Endothelial cell of umbilical vein (primary cell): Measurements from ENCODE around the gene TJP1. TPM values are rescaled to one million over a fixed set of nuclear protein-coding genes. Genes with fewer than 3 reads are reported as not detected.

Source experiments
- BruUV-seq: library from RNA; stranded (reverse); fragments of 400-500 nt; replicated peaks from 2 replicates; lab custom pipeline; 2021; lab: Mats Ljungman, UMichigan
- CTCF ChIA-PET: fragments of 300-600, 350-600 bp; sonication (Branson Sonifier 250); formaldehyde crosslinking; loops from one replicate; lab custom pipeline; 2021; ENCODE audit warnings: antibody characterized with exemption, inconsistent platforms; lab: Charles Lee
- POLR2A ChIA-PET: fragments of 300-600, 350-600 bp; sonication (Branson Sonifier 250); formaldehyde crosslinking; loops from one replicate; lab custom pipeline; 2021; ENCODE audit warnings: antibody characterized with exemption, inconsistent platforms; lab: Charles Lee
- DNase-seq: peaks from one replicate; pipeline ENCODE4 v3.0.0-alpha.2; 2011; ENCODE audit warnings: low read depth, low spot score
- FAIRE-seq: peaks from 2 replicates; lab custom pipeline; 2011; peaks lifted over from hg19 to GRCh38; lab: Jason Lieb, UNC
- H2AFZ ChIP-seq: 2 replicates; pipeline ENCODE4 v1.6.0; 2012; ENCODE audit warnings: low read depth, low read length, control low read depth, inconsistent platforms
- H3K27ac ChIP-seq: 2 replicates; pipeline ENCODE4 v1.5.1; 2011; ENCODE audit warnings: low read depth, mild to moderate bottlenecking, control low read depth, low read length, moderate library complexity; ENCODE audit not compliant: insufficient read depth
- H3K27me3 ChIP-seq, 2 experiments: 2 replicates each; pipeline versions ENCODE4 v1.6.0 to v1.6.1; 2011; ENCODE audit warnings: low read length in 2 of 2, mixed read lengths in 1 of 2; ENCODE audit not compliant: control insufficient read depth in 2 of 2, insufficient read depth in 2 of 2
- H3K36me3 ChIP-seq, 2 experiments: 2 replicates in 1 of 2; 3 replicates in 1 of 2; pipeline ENCODE4 v1.5.1; 2011; ENCODE audit warnings: low read length in 2 of 2, mild to moderate bottlenecking in 1 of 2, moderate library complexity in 1 of 2; ENCODE audit not compliant: control insufficient read depth in 2 of 2, insufficient read depth in 2 of 2; ENCODE audit errors: extremely low read depth in 1 of 2
- H3K4me1 ChIP-seq: 3 replicates; pipeline ENCODE4 v1.5.1; 2011; ENCODE audit warnings: mild to moderate bottlenecking, low read length; ENCODE audit not compliant: control insufficient read depth, insufficient read depth; ENCODE audit errors: extremely low read depth
- H3K4me2 ChIP-seq: 2 replicates; pipeline ENCODE4 v1.6.1; 2011; ENCODE audit warnings: low read length, control low read depth, mixed read lengths; ENCODE audit not compliant: insufficient read depth
- H3K4me3 ChIP-seq, 3 experiments: fragments of 200-600 bp in 1 of 3; sonication (generic), shearing (Covaris generic) in 1 of 3; replicated peaks in 1 of 3; 2 replicates each; pipeline ENCODE4 v1.5.1; 2011 to 2016; ENCODE audit warnings: control low read depth in 3 of 3, low read length in 3 of 3, mild to moderate bottlenecking in 2 of 3, inconsistent platforms in 1 of 3, low read depth in 1 of 3, moderate library complexity in 1 of 3; ENCODE audit not compliant: insufficient read depth in 1 of 3
- H3K79me2 ChIP-seq: 2 replicates; pipeline ENCODE4 v1.6.0; 2012; ENCODE audit warnings: low read length, inconsistent platforms; ENCODE audit not compliant: control insufficient read depth, insufficient read depth
- H3K9ac ChIP-seq: replicated peaks from 2 replicates; pipeline ENCODE3; 2011; ENCODE audit warnings: low read length, control low read depth; ENCODE audit not compliant: insufficient read depth; ENCODE audit errors: extremely low read depth
- H3K9me1 ChIP-seq: replicated peaks from 3 replicates; pipeline ENCODE4 v1.6.0; 2011; ENCODE audit warnings: mild to moderate bottlenecking, low read length; ENCODE audit not compliant: control insufficient read depth, insufficient read depth; ENCODE audit errors: extremely low read depth
- H3K9me3 ChIP-seq: replicated peaks from 2 replicates; pipeline ENCODE4 v1.5.1; 2012; ENCODE audit warnings: low read length, inconsistent platforms; ENCODE audit not compliant: control insufficient read depth, insufficient read depth
- H4K20me1 ChIP-seq: replicated peaks from 2 replicates; pipeline ENCODE3; 2011; ENCODE audit warnings: mild to moderate bottlenecking, low read length; ENCODE audit not compliant: control insufficient read depth, insufficient read depth; ENCODE audit errors: extremely low read depth
- CTCF ChIP-seq, 2 donors: IDR thresholded peaks; 1 replicate in 1 of 2; 2 replicates in 1 of 2; pipeline ENCODE4 v1.5.1; 2011; ENCODE audit warnings: low read length in 2 of 2, mild to moderate bottlenecking in 2 of 2, moderate library complexity in 2 of 2, control low read depth in 1 of 2, inconsistent platforms in 1 of 2, low read depth in 1 of 2; ENCODE audit not compliant: insufficient read depth in 1 of 2; ENCODE audit errors: extremely low read depth in 1 of 2
- EZH2 ChIP-seq: IDR thresholded peaks from 2 replicates; pipeline ENCODE4 v1.6.1; 2012; ENCODE audit warnings: borderline replicate concordance, low read depth, mild to moderate bottlenecking, moderate library complexity, low read length, inconsistent platforms; ENCODE audit not compliant: severe bottlenecking
- FOS ChIP-seq: IDR thresholded peaks from 2 replicates; pipeline ENCODE4 v1.6.1; 2011; ENCODE audit warnings: mild to moderate bottlenecking, low read length, moderate library complexity, borderline replicate concordance; ENCODE audit not compliant: insufficient read depth
- GATA2 ChIP-seq: IDR thresholded peaks from 2 replicates; pipeline ENCODE4 v1.7.0; 2011; ENCODE audit warnings: low read depth, mild to moderate bottlenecking, moderate library complexity, mixed read lengths, low read length; ENCODE audit not compliant: insufficient read length, insufficient read depth
- JUN ChIP-seq: IDR thresholded peaks from 2 replicates; pipeline ENCODE4 v1.6.1; 2011; ENCODE audit warnings: borderline replicate concordance, low read depth; ENCODE audit not compliant: insufficient read length, insufficient read depth
- MAX ChIP-seq: IDR thresholded peaks from 2 replicates; pipeline ENCODE4 v1.6.1; 2011; ENCODE audit not compliant: insufficient read depth, insufficient read length
- MYC ChIP-seq: IDR thresholded peaks from one replicate; pipeline ENCODE4 v1.6.1; 2011; ENCODE audit warnings: mild to moderate bottlenecking, low read depth, low read length
- POLR2A ChIP-seq: IDR thresholded peaks from 2 replicates; pipeline ENCODE4 v1.6.1; 2012; ENCODE audit warnings: low read depth, mild to moderate bottlenecking, control low read depth, low read length
- POLR2AphosphoS5 ChIP-seq: IDR thresholded peaks from 2 replicates; pipeline ENCODE4 v1.6.1; 2012; ENCODE audit warnings: low read depth, mild to moderate bottlenecking, control low read depth, low read length, moderate library complexity; ENCODE audit not compliant: insufficient read depth
- dilution Hi-C: fragments of 300-500 bp; cut with MboI; formaldehyde crosslinking; loops from one replicate; pipeline ENCODE4 v1.15.0; 2019; ENCODE audit warnings: low sequenced_read_pairs; ENCODE audit not compliant: extremely low pct_ligation_motif_present
- intact Hi-C: fragments of 100-400 bp; cut with micrococcal nuclease; formaldehyde crosslinking; loops from one replicate; pipeline ENCODE4 v1.10.0; 2022
- polyA plus RNA-seq, 4 experiments: library from polyadenylated mRNA; depleted of rRNA in 3 of 4; stranded (reverse) in 3 of 4; unstranded in 1 of 4; fragments of >200 nt; gene quantifications; 2 replicates each; pipeline versions ENCODE4 v1.2.1 to v1.2.3, GENCODE V29; 2011 to 2012; ENCODE audit warnings: missing spikeins in 1 of 4
- total RNA-seq: library from RNA; stranded (reverse); gene quantifications from 2 replicates; pipeline ENCODE4 v1.2.3, GENCODE V29; 2021

Gene TJP1
- total and polyA plus RNA-seq, 2 donors (not counting 3 experiments of a cell fraction or from before 2014, with no cell fraction given), result 45.6 to 128 TPM

GRCh38 chr15:29681166-29681845 is 141.0 kb downstream of the TJP1 start:
- no peak overlapping the region for H3K4me2 ChIP-seq
- H3K9me3 ChIP-seq, result no peaks in the 10 kb centered on the region
- no TSS peak for BruUV-seq
- H3K27me3 ChIP-seq, result no peaks in the 10 kb centered on the region
- H3K9me1 ChIP-seq, result no peaks in the 10 kb centered on the region
- ChIA-PET POLR2A (no interaction called here), CTCF (no interaction called here)
- FAIRE-seq (no peak), DNase-seq (no peak)
- intact Hi-C loops, result loop anchor here (5.0 kb wide), 1 partner anchor 1646 kb away; the partner anchor contains the start of gene KLF13
- no peaks in the 10 kb centered on the region for H3K79me2 ChIP-seq
- H3K9ac ChIP-seq, result no peak overlapping the region
- TF ChIP-seq JUN (no peak), POLR2A (no peak), MYC (no peak), MAX (no peak), CTCF (IDR thresholded peaks at IDR 0.05; ENCODE audit: extremely low read depth in 1 of 2, insufficient read depth in 1 of 2, low read depth in 1 of 2, low read length in 2 of 2) (no peak), EZH2 (no peak), FOS (no peak), POLR2AphosphoS5 (no peak), GATA2 (no peak)
- no peak overlapping the region for H3K27ac ChIP-seq
- H3K4me3 ChIP-seq, result no peak overlapping the region
- H4K20me1 ChIP-seq, result no peaks in the 10 kb centered on the region
- H3K36me3 ChIP-seq, result no peaks in the 10 kb centered on the region
- no peak overlapping the region for H2AFZ ChIP-seq
- dilution Hi-C loops, result no loop called here
- H3K4me1 ChIP-seq, result peaks cover 23% of the 10 kb centered on the region
